T1000 (cell line): ENCODE results near the gene HTR3B.
"Not testable (repeated sequence)": the region's sequence is repeated elsewhere in the genome, so short reads cannot be mapped to it uniquely, and the experiment has no call there.

Experiments used
- DNase-seq: peaks from one replicate; lab custom pipeline; 2025; ENCODE audit warnings: mixed read lengths; lab: John Stamatoyannopoulos, UW

Gene HTR3B, protein sequence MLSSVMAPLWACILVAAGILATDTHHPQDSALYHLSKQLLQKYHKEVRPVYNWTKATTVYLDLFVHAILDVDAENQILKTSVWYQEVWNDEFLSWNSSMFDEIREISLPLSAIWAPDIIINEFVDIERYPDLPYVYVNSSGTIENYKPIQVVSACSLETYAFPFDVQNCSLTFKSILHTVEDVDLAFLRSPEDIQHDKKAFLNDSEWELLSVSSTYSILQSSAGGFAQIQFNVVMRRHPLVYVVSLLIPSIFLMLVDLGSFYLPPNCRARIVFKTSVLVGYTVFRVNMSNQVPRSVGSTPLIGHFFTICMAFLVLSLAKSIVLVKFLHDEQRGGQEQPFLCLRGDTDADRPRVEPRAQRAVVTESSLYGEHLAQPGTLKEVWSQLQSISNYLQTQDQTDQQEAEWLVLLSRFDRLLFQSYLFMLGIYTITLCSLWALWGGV

DNA sequence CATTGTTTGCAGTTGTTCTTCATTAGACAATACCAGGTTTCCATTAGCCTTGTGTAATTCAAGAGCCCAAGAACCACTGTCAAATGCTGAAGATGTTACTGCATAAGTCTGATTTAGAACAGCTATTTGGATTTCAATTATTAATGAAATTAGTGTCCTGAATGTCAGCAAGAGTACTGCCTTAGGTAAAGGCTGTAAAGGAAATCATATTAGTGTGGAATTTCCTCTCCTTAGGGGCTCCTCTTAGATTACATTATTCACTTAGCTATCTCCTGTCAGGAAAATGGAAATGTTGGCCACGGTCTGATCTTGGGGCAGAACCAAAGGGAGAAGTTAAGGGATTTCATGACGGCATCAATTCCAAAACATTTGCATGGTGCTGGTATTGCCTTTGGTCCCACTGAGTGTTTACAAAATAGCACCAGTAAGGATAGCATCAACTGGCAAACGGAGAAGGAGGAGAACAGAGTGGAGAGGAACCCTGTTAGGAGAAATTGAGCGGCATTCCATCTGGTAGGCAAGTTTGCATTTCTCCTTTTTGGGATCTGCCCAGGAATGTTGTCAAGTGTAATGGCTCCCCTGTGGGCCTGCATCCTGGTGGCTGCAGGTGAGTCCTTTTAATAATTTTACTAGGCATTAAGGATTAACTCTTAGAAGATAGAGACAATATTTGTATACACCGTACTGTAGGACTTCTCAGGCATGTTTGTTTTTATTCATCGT lies at the start of gene HTR3B:
TSS of gene HTR3B (plus strand) at position 418 of the 723 bp plus-strand sequence. CDS start at position 556, 138 bp downstream.
- no peak for DNase-seq

DNA sequence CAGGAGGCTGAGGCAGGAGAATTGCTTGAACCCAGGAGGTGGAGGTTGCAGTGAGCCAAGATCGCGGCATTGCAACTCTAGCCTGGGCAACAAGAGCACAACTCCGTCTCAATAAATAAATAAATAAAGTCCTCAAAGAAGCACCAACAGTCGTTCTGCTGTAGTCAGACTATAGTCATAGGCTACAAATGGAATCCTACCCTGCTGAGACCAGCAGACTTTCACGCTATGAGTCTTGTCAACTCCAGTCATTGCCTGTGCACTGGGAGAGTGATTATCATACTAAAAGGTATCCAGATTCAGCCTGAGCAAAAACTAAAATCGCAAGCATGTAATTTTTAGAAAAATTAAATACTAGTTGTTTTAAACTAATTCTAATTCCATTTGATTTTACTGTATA lies 48.8 kb upstream of the HTR3B start:
- no peak for DNase-seq

DNA sequence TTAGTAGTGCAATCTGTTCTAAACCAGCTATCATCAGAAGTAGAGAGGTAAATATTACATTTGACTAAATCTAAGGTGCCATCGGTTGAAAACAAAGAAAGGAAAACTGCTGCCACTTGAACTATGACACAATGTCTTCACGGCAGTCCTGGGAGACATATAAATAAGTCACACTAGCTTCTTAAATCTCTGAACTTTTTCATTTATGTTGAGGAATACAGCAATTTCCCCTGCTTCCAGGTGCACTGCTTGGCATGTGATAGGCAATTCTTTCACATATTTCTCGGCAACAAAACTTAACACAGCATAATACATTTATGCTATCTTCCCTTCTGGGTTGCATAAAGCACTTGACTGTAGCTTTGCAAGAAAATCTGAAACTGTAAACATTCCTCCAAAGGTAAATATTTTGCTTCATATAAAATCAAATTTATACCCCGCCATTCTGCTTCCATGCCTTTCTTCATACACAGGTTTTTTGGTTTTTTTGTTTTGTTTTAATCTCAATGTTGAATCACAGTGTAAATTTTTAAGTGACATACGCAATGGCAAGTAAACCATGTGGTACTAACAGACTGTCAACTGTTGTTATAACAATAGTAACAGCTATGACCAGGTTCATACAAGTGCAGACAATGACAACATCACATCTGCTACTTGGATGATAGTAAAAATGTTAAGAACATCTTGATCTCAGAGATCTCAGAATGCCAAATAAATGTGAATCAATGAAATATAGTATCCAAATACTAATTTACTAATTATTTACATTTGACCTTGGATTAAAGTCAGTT lies 47.4 kb upstream of the HTR3B start:
- DNase-seq = no peak

DNA sequence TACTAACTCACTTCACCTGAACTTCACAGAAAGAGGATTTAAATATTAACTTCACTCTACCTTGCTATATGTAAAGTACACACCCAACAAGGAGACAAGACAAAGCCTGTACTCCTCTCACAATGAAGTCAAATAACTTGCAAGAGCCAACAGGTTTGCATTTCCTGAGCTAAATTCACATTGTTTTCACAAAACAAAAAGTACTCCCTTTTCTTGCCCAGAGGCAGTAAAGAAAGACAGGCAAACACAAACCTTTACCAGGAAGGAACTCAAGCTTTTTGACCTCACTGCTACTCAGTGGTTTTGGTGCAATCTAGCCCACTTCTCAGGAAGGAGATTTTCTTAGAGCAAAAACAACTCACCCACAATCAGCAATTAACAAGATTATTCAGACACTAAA lies 44.9 kb upstream of the HTR3B start:
- DNase-seq = no peak

DNA sequence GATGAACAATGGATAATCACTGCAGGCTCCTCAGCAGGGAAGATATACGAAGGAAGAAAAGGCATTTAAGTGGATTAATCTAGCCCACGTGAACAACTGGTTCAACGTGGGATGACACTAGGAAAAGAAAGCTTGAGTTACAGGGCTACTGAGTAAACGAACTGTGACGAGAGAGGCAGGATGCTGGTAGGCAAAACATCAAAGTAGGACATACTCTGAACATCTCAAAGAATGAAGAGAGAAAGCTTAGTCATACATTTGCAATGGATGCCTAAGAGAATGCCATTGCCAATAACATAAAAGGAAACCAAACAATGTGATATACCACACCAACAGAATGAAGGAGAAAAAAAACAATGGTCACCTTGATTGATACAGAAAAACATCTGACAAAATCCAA lies 42.2 kb upstream of the HTR3B start:
- no peak for DNase-seq

DNA sequence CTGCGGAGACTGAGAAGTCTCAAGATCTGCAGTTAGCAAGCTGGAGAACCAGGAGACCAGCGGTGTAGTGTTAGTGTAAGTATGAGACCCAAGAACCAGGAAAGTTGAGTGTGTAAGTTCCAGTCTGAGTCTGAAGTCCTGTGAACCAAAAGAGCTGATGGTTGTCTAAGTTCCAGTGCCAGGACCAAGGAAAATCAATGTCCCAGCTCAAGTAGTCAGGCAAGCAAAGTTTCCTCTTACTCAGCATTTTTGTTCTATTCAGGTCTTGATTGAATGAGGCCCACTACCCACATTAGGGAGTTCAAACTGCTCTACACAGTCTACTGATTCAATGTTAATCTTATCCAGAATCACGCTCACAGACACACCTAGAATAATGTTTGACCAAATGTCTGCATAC lies 40.2 kb upstream of the HTR3B start:
- no peak for DNase-seq

DNA sequence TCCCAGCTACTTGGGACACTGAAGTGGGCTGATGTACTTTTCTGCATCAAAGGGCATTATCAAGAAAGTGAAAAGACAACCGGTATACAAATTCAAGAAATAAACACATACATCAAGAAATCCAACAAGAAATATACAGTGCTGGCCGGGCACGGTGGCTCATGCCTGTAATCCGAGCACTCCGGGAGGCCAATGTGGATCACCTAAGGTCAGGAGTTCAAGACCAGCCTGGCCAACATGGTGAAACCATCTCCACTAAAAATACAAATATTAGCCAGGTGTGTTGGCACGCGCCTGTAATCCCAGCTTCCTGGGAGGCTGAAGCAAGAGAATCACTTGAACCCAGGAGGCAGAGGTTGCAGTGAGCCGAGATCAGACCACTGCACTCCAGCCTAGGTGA lies 38.7 kb upstream of the HTR3B start:
- DNase-seq = no peak

DNA sequence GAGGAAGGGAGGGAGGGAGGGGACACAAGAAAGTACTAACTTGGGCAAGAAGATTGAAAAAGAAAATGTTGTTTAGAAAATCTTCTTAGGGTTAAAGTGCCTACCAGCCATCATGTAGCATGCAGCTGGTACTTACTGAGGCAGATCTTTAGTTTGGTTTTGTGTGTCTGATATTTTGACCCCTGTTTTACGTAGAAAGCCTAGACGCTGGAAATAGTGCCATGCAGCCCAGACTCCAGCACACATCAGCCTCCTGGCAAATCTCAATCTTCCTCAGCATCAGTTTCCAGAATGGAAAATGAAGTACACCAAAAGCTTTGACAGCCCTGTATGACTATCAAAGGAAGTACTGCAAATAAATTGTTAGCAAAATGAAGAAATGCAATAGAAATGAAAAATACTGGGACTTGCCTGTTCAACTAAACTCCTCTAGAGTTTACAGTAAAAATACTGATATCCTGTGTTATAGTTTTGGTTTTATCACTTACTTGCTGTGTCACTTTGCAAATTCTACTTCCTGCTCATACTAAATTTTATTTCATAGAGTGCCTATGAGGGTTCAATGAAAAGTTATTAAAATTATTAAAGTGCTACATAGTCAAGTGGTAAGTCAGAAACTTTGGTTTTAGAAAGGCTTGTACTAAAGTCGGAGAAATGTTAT lies 36.6 kb upstream of the HTR3B start:
- DNase-seq = no peak

DNA sequence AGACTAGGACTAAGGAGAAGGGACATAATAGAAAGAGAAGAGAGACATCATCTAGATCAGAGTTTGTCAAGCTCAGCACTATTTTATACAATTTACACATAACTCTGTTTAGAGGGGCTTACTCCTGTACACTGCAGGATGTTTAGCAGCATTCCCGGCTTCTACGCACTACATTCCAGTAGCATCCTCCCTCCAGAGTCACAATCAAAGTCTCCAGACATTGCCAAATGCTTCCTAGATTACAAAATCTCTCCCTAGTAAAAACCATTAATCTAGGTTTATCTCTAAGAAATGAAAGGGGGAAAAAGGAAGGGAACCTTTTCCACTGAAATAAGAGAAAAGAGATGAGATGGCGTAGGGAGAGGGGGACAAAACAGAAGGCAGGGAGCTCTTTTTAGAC lies 33.3 kb upstream of the HTR3B start:
- DNase-seq = no peak

DNA sequence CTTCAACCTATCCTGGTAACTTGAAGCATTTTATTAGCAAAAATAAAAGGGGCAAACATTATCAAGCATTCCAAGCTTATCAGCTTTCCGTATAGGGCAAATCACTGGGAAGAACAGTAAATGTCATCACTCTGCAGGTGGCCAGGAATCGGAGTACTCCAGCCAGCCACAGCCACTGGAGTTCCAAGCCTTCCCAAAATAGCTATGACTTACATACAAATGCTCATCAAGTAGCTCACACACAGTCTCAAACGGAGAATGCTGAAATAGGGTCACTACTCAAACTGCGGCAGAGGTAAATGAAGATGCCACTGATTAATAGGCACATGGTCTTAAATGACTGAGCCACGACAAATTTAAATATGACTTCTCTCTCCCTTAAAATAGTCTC lies 31.4 kb upstream of the HTR3B start:
- no peak for DNase-seq

DNA sequence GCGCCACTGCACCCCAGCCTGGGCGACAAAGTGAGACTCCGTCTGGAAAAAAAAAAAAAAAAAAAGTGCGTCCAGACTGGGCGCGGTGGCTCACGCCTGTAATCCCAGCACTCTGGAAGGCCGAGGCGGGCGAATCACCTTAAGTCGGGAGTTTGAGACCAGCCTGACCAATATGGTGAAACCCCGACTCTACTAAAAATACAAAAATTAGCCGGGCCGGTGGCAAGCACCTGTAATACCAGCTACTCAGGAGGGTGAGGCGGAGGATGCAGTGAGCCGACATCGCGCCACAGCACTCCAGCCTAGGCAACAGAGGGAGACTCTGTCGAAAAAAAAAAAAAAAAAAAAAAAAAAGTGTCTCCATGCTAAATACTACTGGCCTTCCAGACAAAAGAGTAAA lies 30.5 kb upstream of the HTR3B start:
- no peak for DNase-seq

DNA sequence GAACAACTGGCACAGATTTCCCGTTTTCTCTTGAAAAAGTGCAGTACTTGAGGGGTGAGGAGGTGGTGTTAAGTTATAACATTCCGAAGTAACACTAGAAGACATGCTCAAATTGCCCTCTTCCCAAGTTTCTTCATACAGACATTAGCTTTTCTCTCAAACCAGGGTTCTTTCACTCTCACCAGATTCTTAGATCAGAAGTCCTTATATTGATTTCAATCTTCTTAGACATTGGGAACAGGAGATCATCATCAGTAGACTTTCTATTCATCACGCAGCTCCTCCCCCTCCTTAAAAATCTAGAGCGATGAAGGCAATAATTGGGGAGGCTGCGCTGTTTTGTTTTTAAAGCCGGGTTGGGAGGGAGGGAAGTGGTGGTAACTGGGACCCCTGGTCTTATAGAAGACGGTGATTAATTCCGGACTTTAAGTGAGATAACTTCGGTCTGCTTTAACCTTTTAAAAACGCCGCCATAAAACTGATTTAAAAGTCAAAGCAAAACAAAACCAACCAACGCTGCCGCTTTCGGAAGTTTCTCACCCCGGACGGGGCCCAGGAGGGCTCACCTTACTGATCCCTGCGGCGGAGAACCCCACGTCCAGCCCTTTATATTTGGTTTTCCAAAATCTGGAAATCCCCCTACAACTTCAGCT lies 29.9 kb upstream of the HTR3B start:
- no peak for DNase-seq

DNA sequence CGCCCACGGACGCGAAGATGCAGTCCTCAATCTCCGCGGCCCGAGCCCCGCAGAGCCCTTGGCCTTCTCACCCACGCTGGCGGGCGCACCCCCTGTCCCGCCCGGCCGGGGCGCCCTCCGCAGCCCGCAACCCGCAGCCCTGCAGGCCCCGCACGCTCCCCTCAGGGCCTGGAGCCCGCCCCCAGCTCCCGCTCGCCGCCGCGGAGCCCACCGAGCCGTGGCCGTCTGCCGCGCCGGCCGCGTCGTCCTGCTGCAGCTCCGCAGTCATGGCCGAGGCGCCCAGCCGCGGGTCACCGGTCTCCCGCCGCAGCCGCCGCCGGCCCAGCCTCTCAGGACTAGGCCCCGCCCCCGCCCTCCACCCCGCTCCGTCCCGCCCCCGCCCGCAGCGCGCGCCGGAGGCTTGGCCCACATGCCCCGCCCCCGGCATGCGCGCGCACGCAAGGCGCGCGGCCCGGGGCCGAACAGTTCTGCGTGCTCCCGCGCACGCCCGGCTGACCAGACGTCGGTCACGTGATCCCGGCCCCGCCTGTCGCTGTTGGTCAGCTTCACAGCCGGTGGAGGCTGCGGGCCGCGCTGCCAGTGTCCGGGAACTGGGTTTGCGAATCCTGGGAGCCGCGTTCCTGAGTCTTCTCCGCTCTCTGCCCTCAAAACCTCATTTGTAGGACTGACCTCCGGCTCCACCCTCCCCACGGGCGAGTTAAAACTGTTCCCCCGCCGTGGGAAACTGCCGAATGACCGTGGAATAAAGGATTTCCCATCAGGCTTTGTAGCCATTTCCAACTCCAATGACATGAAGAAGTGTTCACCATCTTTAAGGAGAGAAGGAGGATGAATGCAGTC lies 29.1 kb upstream of the HTR3B start, which contains the start of gene USP28:
TSS of gene USP28 (minus strand) at position 339 of the 840 bp plus-strand sequence. CDS start at position 268, 71 bp downstream.
- peak; percentile 83 for DNase-seq

DNA sequence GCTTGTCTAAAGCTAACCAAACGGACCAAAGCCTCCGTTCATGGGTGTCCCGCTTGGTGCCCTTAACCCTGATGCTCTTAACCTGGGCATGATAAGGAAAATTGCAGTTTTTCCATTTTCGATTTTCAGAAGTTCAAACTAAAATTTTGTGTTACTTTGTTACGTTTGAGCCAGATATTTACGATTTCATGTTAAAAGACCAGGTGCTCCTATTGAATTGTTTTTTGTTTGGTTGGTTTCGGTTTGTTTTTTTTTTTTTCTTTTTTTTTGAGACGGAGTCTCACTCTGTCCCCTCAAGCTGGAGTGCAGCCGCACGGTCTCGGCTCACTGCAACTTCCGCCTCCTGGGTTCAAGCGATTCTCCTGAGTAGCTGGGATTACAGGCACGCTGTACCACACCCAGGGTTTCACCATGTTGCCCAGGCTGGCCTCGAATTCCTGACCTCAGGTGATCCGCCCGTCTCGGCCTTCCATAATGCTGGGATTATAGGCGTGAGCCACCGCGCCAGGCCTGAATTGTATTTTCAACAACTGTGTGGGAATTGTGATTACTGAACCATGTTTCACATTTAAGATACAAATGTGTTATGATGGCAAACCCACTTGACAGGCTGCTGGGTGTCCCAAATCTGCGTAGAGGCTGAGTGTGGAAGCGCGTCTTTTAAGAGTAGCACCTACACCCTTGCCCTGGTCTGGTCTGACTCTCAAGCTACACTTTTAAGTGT lies 28.4 kb upstream of the HTR3B start:
- no peak for DNase-seq

DNA sequence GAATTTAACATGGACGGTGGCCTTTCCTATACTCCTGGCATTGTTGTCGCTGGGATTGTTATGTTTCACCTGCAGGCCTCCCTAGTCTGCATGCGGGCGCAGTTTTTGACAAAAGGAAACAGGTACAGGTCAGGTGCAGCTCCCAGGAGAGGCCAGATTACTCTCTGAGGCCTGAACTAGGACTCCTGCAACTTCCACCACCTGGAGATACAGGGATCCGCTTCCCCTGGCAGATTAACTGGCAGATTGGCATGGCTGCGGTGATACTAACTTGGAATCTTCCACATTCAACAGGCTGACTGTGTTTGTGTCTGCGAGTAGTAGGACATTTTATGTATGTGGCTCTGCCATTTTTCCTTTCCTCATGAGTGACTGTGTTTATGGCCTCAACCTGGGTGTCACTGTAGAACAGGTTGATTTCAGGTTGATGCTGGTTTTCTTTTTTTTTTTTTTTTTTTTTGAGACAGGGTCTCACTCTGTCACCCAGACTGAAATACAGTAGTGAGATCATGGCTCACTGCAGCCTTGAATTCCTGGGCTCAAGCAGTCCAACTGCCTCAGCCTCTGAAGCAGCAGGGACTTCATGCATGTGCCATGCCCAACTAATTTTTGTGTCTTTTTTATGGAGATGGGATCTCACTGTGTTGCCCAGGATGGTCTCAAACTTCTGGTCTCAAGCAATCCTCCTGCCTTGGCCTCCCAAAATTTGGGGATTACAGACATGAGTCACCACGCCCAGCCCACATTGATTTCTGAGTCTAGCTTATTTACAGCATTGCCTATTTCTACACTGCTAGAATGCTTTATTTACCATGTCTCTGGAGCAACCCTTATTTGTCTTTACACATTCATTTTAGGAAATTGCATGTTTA lies 27.6 kb upstream of the HTR3B start:
- DNase-seq = no peak

DNA sequence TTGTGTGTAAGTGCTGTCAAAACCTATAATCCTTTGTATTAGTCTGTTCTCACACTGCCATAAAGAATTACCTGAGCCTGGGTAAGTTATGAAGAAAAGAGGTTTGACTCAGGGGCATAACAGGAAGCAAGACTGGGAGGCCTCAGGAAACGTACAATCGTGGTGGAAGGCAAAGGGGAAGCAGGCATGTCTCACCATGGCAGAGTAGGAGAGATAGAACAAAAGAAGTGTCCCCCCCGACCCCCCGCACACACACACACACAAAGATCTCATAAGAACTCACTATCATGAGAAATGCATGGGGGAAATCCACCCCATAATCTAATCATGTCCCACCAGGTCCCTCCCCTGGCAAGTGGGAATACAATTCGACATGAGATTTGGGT lies 26.9 kb upstream of the HTR3B start:
- no peak for DNase-seq

DNA sequence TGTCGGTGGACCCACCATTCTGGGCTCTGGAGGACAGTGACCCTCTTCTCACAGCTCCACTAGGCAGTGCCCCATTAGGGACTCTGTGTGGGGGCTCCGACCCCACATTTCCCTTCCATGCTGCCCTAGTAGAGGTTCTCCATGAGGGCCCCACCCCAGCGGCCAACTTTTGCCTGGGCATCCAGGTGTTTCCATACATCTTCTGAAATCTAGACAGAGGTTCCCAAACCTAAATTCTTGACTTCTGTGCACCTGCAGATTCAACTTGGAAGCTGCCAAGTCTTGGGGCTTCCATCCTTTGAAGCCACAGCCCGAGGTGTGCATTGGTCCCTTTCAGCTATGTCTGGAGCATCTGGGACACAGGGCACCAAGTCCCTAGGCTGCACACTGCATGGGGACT lies 25.1 kb upstream of the HTR3B start:
- not testable (repeated sequence) for DNase-seq

DNA sequence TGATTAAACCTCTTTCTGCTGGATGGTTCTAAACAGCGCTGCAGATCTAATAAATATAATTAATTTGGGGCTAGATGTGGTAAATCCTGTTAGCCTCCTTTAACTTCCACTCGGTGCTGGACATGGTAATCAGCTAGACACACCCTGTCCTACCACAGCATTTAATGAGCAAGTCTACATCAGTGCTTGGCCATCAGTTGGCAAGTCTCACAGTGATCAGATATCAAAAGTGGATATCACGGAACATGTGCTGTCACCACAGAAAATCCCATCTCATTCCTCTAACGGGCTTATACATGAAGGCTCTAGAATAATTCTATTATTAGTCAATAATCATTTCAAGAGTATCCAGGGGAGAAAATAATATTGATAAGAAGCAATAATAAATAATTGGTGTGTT lies 23.6 kb upstream of the HTR3B start:
- DNase-seq = no peak

DNA sequence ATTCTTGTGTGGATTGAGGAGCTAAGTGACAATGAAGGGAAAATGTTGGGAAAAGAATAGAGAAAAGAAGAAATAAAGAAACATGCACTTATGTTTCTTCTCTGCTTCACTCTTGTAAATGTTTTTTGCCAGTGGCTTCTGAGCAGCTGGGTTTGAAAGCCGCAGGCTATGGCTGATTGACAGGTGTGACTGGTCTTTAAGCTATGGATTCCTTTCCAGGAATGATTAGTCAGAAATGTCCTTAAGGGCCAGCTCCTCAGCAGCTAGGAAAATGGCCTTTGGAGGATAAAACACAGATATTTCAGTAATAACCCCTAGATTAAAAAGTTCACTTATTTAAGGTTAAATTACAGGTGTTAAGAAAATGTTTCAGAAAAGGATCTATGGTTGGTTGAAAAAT lies 22.7 kb upstream of the HTR3B start:
- no peak for DNase-seq
